Activated T-cell treated with anti-CD3 and anti-CD28 coated beads, Interleukin-2, amount 50 U/mL, for 48 hours (primary cell): ENCODE results near the gene UGT1A3.
"Not testable (repeated sequence)": the region's sequence is repeated elsewhere in the genome, so short reads cannot be mapped to it uniquely, and the experiment has no call there.

ENCODE experiments used
- DNase-seq, 2 experiments: peaks; one replicate each; pipeline ENCODE4 v3.0.0-alpha.2; 2020

The UGT1A3 gene

DNA sequence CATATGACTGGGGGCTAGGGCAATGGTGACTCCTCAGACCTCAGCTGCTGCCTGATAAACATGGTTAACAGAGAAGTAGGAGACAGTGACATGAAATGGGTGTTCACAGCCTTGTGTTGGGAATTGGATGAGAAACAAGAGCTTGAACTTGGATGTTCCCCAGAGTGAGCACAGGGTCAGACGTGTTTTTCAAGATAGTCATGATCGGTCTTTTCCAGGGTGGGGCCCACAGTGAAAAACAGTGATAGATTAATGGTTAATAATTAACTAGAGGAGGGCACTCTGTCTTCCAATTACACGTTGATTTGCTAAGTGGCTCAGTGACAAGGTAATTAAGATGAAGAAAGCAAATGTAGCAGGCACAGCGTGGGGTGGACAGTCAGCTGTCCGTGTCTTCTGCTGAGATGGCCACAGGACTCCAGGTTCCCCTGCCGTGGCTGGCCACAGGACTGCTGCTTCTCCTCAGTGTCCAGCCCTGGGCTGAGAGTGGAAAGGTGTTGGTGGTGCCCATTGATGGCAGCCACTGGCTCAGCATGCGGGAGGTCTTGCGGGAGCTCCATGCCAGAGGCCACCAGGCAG is at the start of gene UGT1A3:
Gene UGT1A3, plus strand, starts transcription at position 320 of the 579 bp plus-strand sequence. Its CDS starts 85 bp downstream, at position 405.
- no peak for DNase-seq

DNA sequence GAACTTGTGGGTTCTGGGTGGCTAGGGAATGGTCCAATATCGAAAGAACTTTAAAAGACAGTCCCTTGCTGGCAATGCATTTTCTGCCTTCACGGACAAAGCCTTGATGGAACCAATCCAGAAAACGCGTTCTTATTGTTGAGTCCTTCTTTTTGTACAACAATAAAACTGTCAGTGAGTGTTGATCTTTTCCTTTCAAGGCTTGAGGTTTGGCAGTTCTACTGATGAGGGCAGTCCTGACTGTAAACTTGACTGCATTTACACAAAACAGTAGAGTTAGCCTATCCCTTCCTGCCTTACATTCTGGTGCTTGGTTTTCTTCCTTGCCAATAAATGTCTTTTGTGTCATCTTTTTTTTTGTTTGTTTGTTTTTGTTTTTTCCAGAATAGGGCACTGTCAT is 49.6 kb upstream of the UGT1A3 start:
- no peak for DNase-seq

DNA sequence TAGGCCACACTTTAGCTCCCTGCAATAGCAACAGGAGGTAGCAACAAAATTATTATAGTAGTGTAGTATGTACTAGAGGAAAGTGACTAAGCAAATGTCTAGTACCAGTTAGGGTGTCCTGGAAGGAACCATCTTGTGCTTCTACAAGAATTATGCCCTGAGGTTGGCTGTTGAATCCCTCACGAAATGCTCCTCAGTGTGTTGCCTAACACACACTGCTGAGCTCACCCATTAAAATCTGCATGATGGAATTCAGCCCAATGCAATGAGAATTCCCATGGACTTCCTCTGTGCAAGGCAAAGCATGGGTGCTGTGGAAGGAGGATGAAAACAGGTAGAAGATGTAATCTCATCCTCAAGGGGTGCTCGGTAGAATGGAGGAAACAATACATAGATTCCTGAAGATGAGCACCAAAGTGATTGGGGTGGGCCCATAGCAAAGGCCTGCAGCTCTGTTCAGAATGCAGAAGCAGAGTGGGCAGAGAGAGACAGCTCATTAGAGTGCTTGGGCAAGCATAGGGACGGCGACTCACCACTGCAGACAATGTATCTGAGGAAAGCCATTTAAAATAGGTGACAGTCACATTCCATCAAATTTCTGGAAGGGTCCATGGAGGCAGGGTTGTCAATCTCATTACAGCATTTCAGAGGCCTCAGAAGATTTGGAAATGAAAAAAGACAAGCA is 48.3 kb upstream of the UGT1A3 start:
- DNase-seq, result no peak

DNA sequence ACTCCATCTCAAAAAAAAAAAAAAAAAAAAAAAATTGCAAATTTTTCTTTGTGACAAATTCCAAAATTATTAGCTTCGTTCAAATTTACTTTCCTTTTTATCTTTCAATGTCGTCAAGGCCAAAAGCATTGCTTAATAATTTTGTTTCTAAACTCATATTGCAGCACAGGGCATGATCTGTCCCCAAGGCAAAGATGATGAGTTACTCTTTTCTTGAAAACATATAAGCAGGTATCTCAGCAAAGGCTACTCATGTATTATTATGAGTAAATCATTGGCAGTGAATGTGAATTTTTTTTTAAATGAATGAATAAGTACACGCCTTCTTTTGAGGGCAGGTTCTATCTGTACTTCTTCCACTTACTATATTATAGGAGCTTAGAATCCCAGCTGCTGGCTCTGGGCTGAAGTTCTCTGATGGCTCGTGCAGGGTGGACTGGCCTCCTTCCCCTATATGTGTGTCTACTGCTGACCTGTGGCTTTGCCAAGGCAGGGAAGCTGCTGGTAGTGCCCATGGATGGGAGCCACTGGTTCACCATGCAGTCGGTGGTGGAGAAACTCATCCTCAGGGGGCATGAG is 47.2 kb upstream of the UGT1A3 start, which contains the start of gene UGT1A7:
Gene UGT1A7, plus strand, starts transcription at position 381 of the 579 bp plus-strand sequence. Its CDS starts 37 bp downstream, at position 418.
- DNase-seq, result no peak

DNA sequence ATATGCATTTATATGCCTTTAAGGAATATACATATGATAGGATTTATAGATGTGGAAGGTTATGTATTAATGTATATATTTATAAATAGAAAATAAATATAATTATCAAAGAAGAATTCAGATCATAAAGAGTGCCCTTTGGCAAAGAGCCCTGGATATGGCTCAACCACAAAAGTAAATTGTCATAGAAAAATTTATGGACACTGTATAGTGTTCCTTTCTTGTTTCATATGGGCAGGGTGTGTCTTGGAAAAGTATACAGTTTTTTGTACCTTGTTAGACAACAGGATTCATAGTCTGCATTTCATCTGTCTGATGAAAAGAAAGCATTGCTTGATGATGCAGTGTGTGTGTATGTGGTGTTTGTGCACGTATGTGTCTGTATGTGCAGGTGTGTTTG is 44.2 kb upstream of the UGT1A3 start:
- DNase-seq, result no peak

DNA sequence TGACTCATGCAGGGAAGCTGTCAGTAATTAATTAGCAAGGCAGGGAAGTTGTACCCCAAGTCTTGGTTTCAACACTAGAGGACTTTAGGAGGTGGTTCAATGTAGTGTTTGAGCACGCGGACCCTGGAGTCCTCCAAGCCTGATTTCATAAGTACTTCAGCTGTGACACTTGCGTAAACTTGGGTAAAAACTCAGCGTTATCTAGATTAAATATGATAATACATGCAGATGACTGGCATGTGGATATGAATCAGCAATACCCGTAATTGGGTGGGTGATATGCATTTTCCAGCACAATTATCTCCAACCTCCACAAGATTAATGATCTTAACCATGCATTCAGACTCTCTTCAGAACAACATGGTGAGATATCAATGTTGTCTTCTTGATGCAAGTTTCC is 41.9 kb upstream of the UGT1A3 start:
- no peak for DNase-seq

DNA sequence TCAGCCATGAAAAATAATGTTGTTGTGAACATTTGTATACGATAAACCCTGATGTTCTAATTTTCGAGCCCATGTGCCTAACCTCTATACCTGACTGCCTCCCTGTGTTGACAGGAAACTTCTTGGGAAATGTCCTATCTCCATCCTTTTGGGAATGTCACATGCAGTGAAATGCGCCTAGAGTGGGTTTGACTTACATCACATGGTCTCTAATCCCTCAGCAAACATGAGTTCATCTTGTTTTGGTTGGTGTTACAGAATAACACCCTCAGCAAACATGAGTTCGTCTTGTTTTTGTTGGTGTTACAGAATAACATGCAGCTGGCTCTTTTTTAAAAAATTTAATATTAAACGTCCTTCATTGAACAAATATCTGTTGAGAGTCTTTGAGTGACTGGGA is 40.5 kb upstream of the UGT1A3 start:
- DNase-seq, result no peak

DNA sequence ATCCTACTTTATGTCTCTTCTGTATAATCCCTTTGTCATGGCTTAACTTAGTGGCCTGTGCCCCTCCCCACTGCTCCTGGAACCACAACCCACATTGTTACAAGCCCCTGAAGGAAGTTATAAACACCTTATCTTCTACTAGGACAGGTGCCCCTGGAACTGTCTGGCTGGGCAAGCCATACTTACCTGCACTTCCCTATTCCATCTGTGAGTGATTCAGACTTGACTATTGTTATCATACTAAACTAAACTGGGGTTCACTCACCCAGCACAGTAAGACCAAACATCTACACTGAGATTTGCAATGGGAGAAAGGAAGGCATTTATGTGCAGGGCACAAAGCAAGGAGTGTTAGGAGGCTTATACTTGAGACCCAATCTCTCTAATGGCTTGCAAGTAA is 39.8 kb upstream of the UGT1A3 start:
- DNase-seq, result no peak

DNA sequence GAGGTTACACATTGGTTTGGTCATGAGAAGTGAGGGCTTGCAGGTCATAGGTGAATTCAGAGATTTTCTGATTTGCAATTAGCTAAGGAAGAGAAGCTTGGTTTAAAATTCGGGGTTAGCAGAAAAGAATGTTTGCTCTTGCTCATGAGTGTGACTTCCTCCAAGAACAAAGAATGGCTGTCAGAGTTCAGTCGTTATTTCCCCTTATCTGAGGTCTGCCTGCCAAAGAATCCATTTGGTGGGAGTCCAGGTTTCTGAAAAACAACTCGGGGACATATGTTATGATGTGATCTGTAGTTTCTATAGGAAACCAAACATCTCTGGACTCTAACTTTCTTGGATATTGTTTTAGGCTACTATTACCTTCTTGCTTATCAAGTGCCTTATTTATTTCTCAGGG is 39.3 kb upstream of the UGT1A3 start:
- no peak for DNase-seq

DNA sequence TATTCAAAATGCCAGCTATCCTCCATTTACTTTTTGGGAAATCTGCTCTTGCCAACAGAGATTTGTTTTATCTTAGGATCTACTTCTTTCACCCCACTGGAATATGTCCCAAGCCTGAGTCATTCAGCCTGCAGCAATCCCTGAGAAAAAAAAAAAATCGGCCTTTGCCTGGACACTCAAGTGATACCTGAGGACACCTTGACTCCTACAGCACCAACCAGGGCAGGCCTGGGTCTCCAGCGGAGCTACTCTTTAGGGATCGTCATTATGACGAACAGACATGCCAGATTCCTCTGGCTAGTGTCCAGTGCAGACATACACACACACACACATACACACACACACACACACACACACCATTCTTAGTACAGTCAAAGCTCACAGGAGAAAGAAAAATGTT is 38.4 kb upstream of the UGT1A3 start:
- no peak for DNase-seq

DNA sequence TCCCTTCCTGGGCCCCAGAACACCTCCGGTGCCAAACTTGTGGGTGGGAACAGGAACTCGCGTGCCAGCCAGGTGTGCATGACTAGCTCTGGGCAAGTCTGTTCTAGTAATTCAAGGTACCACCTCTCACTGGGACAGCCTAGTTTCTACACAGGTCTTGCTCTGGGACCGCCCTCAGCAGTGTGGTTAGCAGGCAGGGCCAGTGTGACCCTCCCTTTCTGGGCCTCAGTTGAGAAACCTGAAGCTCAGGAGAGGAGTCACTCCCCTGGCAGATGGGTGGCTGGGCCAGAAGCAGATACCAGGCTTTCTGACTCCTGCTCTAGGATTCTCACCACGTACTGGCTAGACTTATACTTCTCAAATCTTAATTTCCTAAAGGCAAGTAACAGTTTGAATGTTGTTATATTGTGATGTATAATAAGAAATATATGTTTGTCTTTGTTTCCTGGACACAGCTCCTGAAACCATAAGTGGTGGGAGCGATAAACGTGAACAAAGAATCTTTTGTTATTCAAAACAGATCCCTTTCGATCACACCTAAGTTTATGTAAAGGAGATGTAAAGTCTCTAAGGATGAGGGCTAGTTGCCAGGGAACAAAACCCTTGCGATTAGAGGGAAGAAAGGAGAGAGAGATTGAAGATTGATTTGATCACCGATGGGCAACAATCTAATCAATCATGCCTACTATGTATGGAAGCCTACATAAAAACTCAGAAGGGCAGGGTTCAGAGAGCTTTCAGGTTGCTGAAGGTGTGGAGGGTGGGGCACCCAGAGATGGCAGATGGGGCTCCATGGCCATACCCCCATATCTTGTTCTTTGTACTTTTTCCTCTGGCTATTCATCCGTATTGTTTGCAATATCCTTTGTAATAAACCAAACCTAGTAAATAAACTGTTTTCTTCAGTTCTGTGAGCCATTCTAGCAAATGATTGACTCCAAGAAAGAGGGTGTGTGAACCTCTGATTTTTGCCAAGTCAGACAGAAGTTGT is 37.1 kb upstream of the UGT1A3 start:
- DNase-seq, result no peak

DNA sequence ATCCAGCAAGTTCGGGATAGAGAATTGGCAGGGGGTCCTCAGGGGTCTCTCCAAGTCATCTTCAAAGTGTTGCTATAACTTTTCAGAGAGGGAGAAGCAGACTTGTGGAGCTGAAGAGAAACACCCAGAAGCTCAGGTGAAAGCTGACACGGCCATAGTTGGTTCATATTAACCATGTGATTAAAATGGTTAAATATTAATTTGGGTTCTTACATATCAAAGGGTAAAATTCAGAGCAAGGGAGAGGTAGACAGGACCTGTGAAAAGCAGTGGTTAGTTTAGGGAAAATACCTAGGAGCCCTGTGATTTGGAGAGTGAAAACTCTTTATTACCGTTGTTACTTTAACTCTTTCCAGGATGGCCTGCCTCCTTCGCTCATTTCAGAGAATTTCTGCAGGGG is 36.2 kb upstream of the UGT1A3 start, which contains the start of gene UGT1A6:
Gene UGT1A6, plus strand, starts transcription at position 243 of the 400 bp plus-strand sequence. Its CDS starts 115 bp downstream, at position 358.
- no peak for DNase-seq

DNA sequence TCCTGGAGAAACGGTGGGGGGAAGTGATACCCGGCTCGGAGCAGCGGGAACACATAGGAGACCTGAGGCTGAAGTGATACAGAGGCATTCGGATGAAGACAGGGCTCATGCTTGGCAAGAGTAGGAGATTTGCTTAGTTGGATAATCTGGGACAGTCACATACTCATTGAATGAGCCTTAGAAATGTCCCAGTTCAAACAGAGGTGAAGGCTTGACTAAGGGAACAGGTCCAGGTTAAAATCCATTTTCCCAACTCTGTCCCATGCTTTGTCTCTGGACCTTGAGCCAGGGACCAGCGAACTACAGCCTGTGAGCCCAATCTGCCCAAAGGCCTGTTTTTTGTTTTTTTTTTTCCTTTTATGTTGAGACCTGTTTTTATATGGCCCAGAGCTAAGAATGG is 34.9 kb upstream of the UGT1A3 start:
- no peak for DNase-seq

DNA sequence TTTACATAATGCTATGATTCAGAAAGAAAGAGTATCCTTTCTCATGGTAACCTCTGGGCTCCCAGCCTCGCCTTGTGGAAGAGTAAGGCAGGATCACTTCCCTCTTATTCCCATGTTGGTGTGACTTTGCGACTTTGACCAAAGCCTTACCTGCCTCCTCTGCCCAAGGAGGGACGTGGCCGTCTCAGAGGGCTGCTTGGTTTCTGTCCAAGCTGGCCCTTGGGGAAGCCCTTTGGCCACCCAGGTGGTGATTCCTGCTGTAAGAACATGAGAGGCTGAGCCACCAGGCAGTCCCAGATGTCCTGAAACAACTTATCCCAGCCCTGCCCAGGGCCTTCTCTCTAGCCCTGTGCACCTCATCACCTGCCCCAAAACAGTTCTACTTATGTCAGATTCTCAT is 30.1 kb upstream of the UGT1A3 start:
- no peak for DNase-seq

DNA sequence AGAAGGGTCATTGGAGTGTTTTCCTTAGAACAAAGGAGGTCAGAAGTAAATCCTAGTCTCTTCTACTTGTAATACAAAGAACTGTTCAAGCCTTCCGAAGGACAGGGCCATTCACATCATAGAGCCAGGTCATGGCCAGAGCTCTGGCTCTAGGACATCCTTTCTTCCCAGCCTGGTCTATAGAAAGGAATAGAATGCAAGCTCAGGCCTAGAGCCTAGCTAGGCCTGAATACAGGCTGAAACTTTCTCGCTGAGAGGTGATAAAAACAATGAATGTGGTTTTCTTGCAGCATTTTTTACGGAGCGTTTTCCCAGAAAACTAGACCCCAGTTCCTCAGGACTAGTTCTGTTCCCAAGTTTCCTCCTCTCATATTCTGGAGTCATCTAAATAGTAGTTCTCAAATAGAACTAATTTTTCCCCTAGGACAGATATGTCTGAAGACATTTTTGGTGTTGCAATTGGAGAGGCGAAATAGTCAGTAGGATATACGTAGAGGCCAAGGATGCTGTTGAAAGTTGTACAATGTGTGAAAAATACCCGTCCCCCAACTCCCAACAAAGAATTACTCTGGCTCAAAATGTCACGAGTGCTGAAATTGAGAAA is 29.3 kb upstream of the UGT1A3 start:
- no peak for DNase-seq

DNA sequence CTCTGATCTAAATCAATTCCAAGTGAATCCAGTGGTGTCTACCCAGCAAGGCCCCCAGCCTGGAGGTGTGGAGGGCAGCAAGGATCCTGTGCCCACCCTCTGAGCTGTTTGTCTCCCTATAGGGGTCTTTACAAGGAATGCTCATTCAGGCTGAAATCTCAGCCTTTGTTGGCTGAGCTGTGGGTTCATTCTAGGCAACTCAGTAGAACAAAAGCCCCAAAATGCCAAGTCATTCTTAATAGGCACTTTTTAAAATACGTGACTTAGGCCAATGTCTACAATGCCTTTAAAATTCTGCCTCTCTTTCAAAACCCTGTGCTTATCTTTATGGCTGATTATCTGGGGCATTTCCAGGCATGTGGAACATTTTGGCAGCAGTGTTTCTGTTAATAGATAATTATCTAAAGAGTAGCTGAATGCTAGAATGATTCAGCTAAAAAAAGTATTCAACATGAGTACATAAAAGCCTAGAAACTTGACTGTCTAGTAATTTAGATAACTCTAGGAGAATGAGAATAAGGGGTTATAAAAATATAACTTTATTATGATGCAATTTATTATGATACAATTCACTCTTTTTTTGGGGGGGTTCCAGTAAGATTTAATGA is 28.7 kb upstream of the UGT1A3 start:
- DNase-seq, result no peak

DNA sequence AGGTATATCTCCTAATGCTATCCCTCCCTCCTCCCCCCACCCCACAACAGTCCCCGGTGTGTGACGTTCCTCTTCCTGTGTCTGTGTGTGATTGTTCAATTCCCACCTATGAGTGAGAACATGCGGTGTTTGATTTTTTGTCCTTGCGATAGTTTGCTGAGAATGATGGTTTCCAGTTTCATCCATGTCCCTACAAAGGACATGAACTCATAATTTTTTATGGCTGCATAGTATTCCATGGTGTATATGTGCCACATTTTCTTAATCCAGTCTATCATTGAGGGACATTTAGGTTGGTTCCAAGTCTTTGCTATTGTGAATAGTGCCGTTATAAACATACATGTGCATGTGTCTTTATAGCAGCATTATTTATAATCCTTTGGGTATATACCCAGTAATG is 28.0 kb upstream of the UGT1A3 start:
- DNase-seq, result not testable (repeated sequence)

DNA sequence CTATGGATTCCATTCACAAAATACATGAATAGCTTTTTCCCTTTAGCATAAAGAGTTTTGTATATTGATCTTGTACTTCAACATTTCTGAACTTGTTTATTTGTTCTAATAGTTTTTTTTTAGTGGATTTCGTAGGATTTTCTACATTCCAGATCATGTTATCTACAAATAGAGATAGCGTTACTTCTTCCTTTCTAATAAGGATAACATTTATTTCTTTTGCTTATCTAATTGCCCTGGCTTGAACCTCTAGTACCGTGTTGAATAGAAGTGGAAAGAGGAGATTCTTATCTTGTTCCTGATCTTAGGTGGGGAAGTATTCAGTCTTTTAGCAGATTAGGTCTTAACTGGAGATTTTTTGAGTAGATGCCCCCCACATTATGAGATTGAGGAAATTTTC is 26.6 kb upstream of the UGT1A3 start:
- no peak for DNase-seq

DNA sequence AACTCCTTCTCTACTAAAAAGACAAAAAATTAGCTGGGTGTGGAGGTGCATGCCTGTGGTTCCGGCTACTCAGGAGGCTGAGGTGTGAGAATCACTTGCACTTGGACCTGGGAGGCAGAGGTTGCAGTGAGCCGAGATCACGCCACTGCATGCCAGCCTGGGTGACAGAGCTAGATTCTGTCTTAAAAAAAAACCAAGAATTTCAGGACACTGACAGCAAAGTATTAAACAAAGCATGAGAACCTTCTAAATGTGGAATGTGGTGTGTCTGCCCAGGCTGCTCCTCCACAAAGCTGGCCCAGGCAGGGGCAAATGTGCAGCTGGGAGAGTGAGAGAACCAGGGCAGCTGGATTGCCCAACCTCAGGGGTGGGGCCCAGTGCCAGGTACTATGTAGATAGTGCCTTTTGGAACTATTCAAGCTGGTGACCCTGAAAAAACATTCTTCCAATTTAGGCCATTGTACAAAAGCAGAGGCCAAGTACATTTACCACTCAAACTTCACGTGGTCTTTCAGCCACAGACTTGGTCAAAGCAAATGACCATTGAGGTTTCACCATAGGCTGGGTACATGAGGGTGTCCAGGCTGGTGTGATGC is 22.8 kb upstream of the UGT1A3 start:
- DNase-seq, result no peak

DNA sequence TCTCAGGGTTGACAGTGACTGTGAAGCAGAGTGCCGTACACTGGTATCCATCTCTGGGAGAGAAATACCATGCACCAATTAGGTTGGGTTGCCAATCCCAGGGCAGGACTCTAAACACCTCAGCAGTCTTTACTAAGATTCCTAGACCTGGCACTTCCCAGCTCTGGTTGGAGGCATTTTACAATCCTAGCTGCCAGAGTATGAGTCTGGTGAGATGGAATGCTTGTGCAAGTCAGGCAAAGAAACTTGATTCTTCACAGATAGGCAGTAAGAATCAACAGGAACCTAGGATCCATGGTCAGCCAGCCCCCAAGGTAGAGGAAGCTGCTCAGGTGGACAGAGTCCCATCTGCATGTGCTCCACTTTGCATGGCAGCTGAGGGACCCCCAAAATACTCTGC is 22.1 kb upstream of the UGT1A3 start:
- no peak for DNase-seq

DNA sequence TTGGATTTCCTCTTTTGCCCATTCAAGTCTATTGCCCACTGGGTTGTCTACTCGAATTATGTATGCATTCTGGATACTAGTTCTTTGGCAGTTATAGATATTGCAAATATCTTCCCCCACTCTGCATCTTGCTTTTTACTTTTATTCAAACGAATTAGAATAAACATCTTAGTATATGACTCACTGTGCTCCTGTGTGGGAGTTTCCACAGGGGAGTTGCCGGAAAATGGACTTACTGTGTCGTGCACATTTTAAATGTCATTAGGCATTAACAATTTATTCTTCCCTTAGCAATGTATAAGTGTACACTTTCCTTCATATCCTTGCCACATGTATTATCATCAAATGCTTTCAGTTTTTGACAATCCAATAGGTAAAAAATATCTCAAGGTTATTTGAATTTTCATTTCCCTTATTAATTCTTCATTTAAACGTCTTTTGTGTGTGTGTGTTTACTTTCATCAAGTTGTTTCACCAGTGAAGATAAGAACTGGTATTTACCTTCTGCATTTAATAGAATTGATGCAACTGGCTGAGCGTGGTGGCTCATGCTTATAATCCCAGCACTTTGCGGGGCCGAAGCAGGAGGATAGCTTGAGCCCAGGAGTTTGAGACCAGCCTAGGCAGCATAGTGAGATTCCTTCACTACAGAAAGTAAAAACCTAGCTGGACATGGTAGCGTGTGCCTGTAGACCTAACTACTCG is 20.8 kb upstream of the UGT1A3 start:
- DNase-seq, result no peak
